Neuronal stem cell (in vitro differentiated cells): ENCODE results near the gene S1PR4.
"Not testable (repeated sequence)": the region's sequence is repeated elsewhere in the genome, so short reads cannot be mapped to it uniquely, and the experiment has no call there.

Experiments used
- DNase-seq: peaks from one replicate; pipeline ENCODE4 v3.0.0-alpha.2; 2013; ENCODE audit warnings: low spot score
- H2AFZ ChIP-seq: one replicate; pipeline ENCODE4 v1.6.1; 2013; ENCODE audit warnings: mild to moderate bottlenecking, low read length, inconsistent platforms
- H2AK5ac ChIP-seq: 2 replicates; pipeline ENCODE4 v1.6.1; 2013; ENCODE audit warnings: low read depth, mild to moderate bottlenecking, inconsistent platforms, low read length, moderate library complexity, mixed read lengths
- H2BK120ac ChIP-seq: 2 replicates; pipeline ENCODE4 v1.6.1; 2013; ENCODE audit warnings: low read depth, mild to moderate bottlenecking, inconsistent platforms, low read length, moderate library complexity, mixed read lengths
- H2BK12ac ChIP-seq: one replicate; pipeline ENCODE4 v1.6.1; 2013; ENCODE audit warnings: low read length, inconsistent platforms
- H2BK15ac ChIP-seq: 2 replicates; pipeline ENCODE4 v1.6.1; 2013; ENCODE audit warnings: mild to moderate bottlenecking, low read length, inconsistent platforms, mixed read lengths
- H2BK5ac ChIP-seq: one replicate; pipeline ENCODE4 v1.6.1; 2013; ENCODE audit warnings: inconsistent platforms, mild to moderate bottlenecking, low read length, moderate library complexity
- H3K14ac ChIP-seq: one replicate; pipeline ENCODE4 v1.6.1; 2013; ENCODE audit warnings: low read length, inconsistent platforms
- H3K18ac ChIP-seq: 2 replicates; pipeline ENCODE4 v1.6.1; 2013; ENCODE audit warnings: low read length, inconsistent platforms
- H3K23ac ChIP-seq: 2 replicates; pipeline ENCODE4 v1.6.1; 2013; ENCODE audit warnings: low read depth, mild to moderate bottlenecking, mixed read lengths, low read length, inconsistent platforms; ENCODE audit not compliant: poor library complexity
- H3K27ac ChIP-seq: replicated peaks from 3 replicates; pipeline ENCODE4 v1.5.1; 2013; ENCODE audit warnings: low read length, inconsistent platforms
- H3K27me3 ChIP-seq, 3 experiments: 2 replicates each; pipeline ENCODE4 v1.6.1; 2013; ENCODE audit warnings: low read length in 3 of 3, mild to moderate bottlenecking in 2 of 3, inconsistent platforms in 1 of 3, low read depth in 1 of 3, mixed read lengths in 1 of 3, moderate library complexity in 1 of 3; ENCODE audit not compliant: control insufficient read depth in 3 of 3, insufficient read depth in 3 of 3
- H3K36me3 ChIP-seq, 2 donors: replicated peaks in 1 of 2; 2 replicates each; pipeline ENCODE4 v1.6.1; 2013; ENCODE audit warnings: low read length in 2 of 2; ENCODE audit not compliant: control insufficient read depth in 2 of 2, insufficient read depth in 2 of 2
- H3K4ac ChIP-seq: 2 replicates; pipeline ENCODE4 v1.6.1; 2013; ENCODE audit warnings: inconsistent platforms, mild to moderate bottlenecking, low read length, moderate library complexity
- H3K4me1 ChIP-seq, 2 donors: 1 replicate in 1 of 2; 2 replicates in 1 of 2; pipeline ENCODE4 v1.6.1; 2013; ENCODE audit warnings: low read length in 2 of 2, low read depth in 1 of 2; ENCODE audit not compliant: control insufficient read depth in 2 of 2, insufficient read depth in 1 of 2
- H3K4me2 ChIP-seq: one replicate; pipeline ENCODE4 v1.6.1; 2013; ENCODE audit warnings: mild to moderate bottlenecking, low read length, inconsistent platforms; ENCODE audit not compliant: insufficient read depth, poor library complexity, severe bottlenecking
- H3K4me3 ChIP-seq, 2 donors: 2 replicates each; pipeline ENCODE4 v1.5.1; 2013; ENCODE audit warnings: low read length in 2 of 2, mild to moderate bottlenecking in 2 of 2, inconsistent platforms in 1 of 2, moderate library complexity in 1 of 2
- H3K79me1 ChIP-seq: one replicate; pipeline ENCODE4 v1.6.1; 2013; ENCODE audit warnings: low read depth, mild to moderate bottlenecking, inconsistent platforms, low read length, moderate library complexity
- H3K9ac ChIP-seq: one replicate; pipeline ENCODE4 v1.6.1; 2013; ENCODE audit warnings: mild to moderate bottlenecking, low read depth, low read length, inconsistent platforms; ENCODE audit not compliant: poor library complexity
- H3K9me3 ChIP-seq, 2 donors: replicated peaks in 1 of 2; 2 replicates each; pipeline versions ENCODE3 to v1.6.1; 2013; ENCODE audit warnings: low read length in 2 of 2, mild to moderate bottlenecking in 2 of 2, inconsistent platforms in 1 of 2, low read depth in 1 of 2, mixed read lengths in 1 of 2, moderate library complexity in 1 of 2; ENCODE audit not compliant: control insufficient read depth in 2 of 2, insufficient read depth in 1 of 2
- H4K8ac ChIP-seq: one replicate; pipeline ENCODE4 v1.6.1; 2013; ENCODE audit warnings: low read depth, mild to moderate bottlenecking, inconsistent platforms, low read length, moderate library complexity
- H4K91ac ChIP-seq: one replicate; pipeline ENCODE4 v1.6.1; 2013; ENCODE audit warnings: low read length, low read depth, mild to moderate bottlenecking, inconsistent platforms; ENCODE audit not compliant: poor library complexity
- WGBS, 2 donors: extraction: QIAGEN DNeasy Blood & Tissue Kit; methylation state at CpG; one replicate each; pipeline ENCODE4 v1.1.7; 2013; ENCODE audit warnings: missing lambda C conversion rate in 2 of 2, mixed read lengths in 1 of 2; ENCODE audit not compliant: insufficient read length in 2 of 2, insufficient replicate concordance in 1 of 2; ENCODE audit errors: extremely low coverage in 2 of 2; 5-methylcytosine and 5-hydroxymethylcytosine counted together

The S1PR4 gene

GRCh38 chr19:3201911-3202310 is 23.3 kb downstream of the S1PR4 start:
- Histone ChIP-seq H3K4me2 (no peak overlapping the region), H3K36me3 (peaks cover 16 to 52% of the 10 kb centered on the region in 2 donors), H3K9ac (no peak overlapping the region), H4K8ac (peak overlapping the region; percentile 17), H3K4ac (no peak overlapping the region), H2AK5ac (no peak overlapping the region), H3K9me3 (no peaks in the 10 kb centered on the region), H3K14ac (no peak overlapping the region), H3K27ac (no peak overlapping the region), H4K91ac (no peak overlapping the region), H3K4me1 (no peaks in the 10 kb centered on the region), H3K4me3 (no peak overlapping the region), H2BK15ac (no peak overlapping the region), H3K27me3 (no peaks in the 10 kb centered on the region), H3K23ac (no peak overlapping the region), H3K79me1 (peaks cover 5% of the 10 kb centered on the region), H2BK120ac (no peak overlapping the region), H2AFZ (no peak overlapping the region), H2BK12ac (no peak overlapping the region), H2BK5ac (no peak overlapping the region), H3K18ac (no peak overlapping the region)
- no CpG with 5 or more reads among the region's 14 CpGs for WGBS, 2 donors
- no peak for DNase-seq

GRCh38 chr19:3202346-3202745 is 23.8 kb downstream of the S1PR4 start:
- Histone ChIP-seq H2BK120ac (no peak overlapping the region), H4K91ac (no peak overlapping the region), H3K23ac (no peak overlapping the region), H3K36me3 (peaks cover 18 to 57% of the 10 kb centered on the region in 2 donors), H3K4me2 (no peak overlapping the region), H2BK12ac (no peak overlapping the region), H2AK5ac (no peak overlapping the region), H3K27ac (no peak overlapping the region), H2AFZ (no peak overlapping the region), H3K4me1 (peaks cover 0 to 2% of the 10 kb centered on the region in 2 donors), H2BK15ac (no peak overlapping the region), H3K9ac (no peak overlapping the region), H3K27me3 (no peaks in the 10 kb centered on the region), H2BK5ac (no peak overlapping the region), H3K4me3 (peak overlapping the region in 1 of 2 donors; percentile 28), H3K4ac (no peak overlapping the region), H3K18ac (no peak overlapping the region), H3K9me3 (peaks cover 0 to 2% of the 10 kb centered on the region in 2 donors), H4K8ac (no peak overlapping the region), H3K79me1 (peaks cover 5% of the 10 kb centered on the region), H3K14ac (no peak overlapping the region)
- no CpG with 5 or more reads among the region's 12 CpGs for WGBS, 2 donors
- DNase-seq = no peak

- not testable (repeated sequence) for H3K9ac ChIP-seq, H2BK12ac ChIP-seq, H3K27me3 ChIP-seq, H2BK15ac ChIP-seq, H3K27ac ChIP-seq, DNase-seq, H3K9me3 ChIP-seq, H2BK5ac ChIP-seq, H2AK5ac ChIP-seq, H3K18ac ChIP-seq, H3K23ac ChIP-seq, H4K8ac ChIP-seq, H2BK120ac ChIP-seq, H4K91ac ChIP-seq, H3K4me1 ChIP-seq, H3K79me1 ChIP-seq, H3K4ac ChIP-seq, H3K4me3 ChIP-seq, H2AFZ ChIP-seq, H3K14ac ChIP-seq, H3K4me2 ChIP-seq
- peaks cover 22 to 62% of the 10 kb centered on the region in 2 donors for H3K36me3 ChIP-seq
- no CpG with 5 or more reads among the region's 7 CpGs for WGBS, 2 donors
Observed at GRCh38 chr19:3202895-3203294, 24.3 kb downstream of the S1PR4 start.

- Histone ChIP-seq H3K79me1 (peaks cover 5% of the 10 kb centered on the region), H2BK5ac (no peak overlapping the region), H3K4ac (no peak overlapping the region), H3K23ac (peak overlapping the region; percentile 73), H2BK12ac (no peak overlapping the region), H3K4me1 (peaks cover 0 to 4% of the 10 kb centered on the region in 2 donors), H3K27me3 (no peaks in the 10 kb centered on the region), H2AFZ (no peak overlapping the region), H3K4me3 (no peak overlapping the region), H2BK120ac (no peak overlapping the region), H4K91ac (no peak overlapping the region), H3K14ac (no peak overlapping the region), H2BK15ac (no peak overlapping the region), H3K18ac (no peak overlapping the region), H3K9me3 (peaks cover 0 to 2% of the 10 kb centered on the region in 2 donors), H3K36me3 (peaks cover 19 to 63% of the 10 kb centered on the region in 2 donors), H4K8ac (no peak overlapping the region), H2AK5ac (no peak overlapping the region), H3K4me2 (no peak overlapping the region), H3K27ac (no peak overlapping the region), H3K9ac (no peak overlapping the region)
- no peak for DNase-seq
- no CpG with 5 or more reads among the region's 43 CpGs for WGBS, 2 donors
Observed at GRCh38 chr19:3203805-3204645, 25.5 kb downstream of the S1PR4 start.
